ENCODE results near the gene ADGRG3. TPM values are rescaled to one million over a fixed set of nuclear protein-coding genes. Genes with fewer than 3 reads are reported as not detected.

ADGRG3 gene
- total RNA-seq, 3 donors from 2014 or later (not counting 1 experiment from before 2014, with no cell fraction given): 16.6 to 57.3 (median 20.7) TPM

GRCh38 chr16:57648581-57649442, 19.3 kb upstream of the ADGRG3 start:
- ATAC-seq (peak; percentile 60 to 87 (median 66)), DNase-seq (peak; percentile 90 to 93)
- Histone ChIP-seq H3K4me3 (ENCODE audit: low read length) (peak overlapping the region; percentile 54), H3K27ac (ENCODE audit: low read length) (peak overlapping the region; percentile 84), H3K4me1 (ENCODE audit: control insufficient read depth, insufficient read depth, low read length) (peaks cover 98% of the 10 kb centered on the region), H3K9me3 (ENCODE audit: control insufficient read depth, insufficient read depth, low read length) (no peaks in the 10 kb centered on the region), H3K36me3 (ENCODE audit: control insufficient read depth, insufficient read depth, low read length) (peaks cover 38% of the 10 kb centered on the region), H3K27me3 (ENCODE audit: control insufficient read depth, insufficient read depth, low read length) (no peaks in the 10 kb centered on the region)
- Mint-ChIP-seq H3K27ac (peak overlapping the region; percentile 91 to 96), H3K27me3 (ENCODE audit: low read depth in 2 of 2) (no peaks in the 10 kb centered on the region), H3K4me3 (peak overlapping the region; percentile 93), H3K4me1 (peaks cover 65 to 66% of the 10 kb centered on the region in 2 donors), H3K36me3 (peaks cover 11% of the 10 kb centered on the region), H3K9me3 (no peaks in the 10 kb centered on the region)
- intact Hi-C loops (cut with micrococcal nuclease): loop anchor here (1.0 to 5.0 kb wide), 7 partner anchors 18 to 117 kb away; partner anchors contain the start of gene KATNB1
- TF ChIP-seq, protein P1, sequence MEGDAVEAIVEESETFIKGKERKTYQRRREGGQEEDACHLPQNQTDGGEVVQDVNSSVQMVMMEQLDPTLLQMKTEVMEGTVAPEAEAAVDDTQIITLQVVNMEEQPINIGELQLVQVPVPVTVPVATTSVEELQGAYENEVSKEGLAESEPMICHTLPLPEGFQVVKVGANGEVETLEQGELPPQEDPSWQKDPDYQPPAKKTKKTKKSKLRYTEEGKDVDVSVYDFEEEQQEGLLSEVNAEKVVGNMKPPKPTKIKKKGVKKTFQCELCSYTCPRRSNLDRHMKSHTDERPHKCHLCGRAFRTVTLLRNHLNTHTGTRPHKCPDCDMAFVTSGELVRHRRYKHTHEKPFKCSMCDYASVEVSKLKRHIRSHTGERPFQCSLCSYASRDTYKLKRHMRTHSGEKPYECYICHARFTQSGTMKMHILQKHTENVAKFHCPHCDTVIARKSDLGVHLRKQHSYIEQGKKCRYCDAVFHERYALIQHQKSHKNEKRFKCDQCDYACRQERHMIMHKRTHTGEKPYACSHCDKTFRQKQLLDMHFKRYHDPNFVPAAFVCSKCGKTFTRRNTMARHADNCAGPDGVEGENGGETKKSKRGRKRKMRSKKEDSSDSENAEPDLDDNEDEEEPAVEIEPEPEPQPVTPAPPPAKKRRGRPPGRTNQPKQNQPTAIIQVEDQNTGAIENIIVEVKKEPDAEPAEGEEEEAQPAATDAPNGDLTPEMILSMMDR (IDR thresholded peaks at IDR 0.05): peak; percentile 100
- WGBS (ENCODE audit: insufficient coverage): 27% methylated on average over 18 of the region's 18 CpGs

DNA sequence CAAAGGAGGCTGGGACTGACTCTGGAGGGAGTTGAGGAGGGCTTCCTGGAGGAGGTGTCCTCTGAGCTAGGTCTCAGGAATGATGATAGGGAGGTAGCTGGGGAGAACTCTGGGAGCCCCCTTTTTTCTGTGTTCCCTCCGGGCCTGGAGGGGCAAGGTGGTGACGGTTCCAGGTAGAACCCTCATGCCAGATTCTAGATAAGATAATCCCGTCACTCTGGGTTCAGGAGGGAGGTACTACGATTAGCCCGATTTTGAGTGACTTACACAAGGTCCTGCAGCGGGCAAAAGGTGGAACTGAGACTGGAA, 18.7 kb upstream of the ADGRG3 start:
- Mint-ChIP-seq H3K27me3 (ENCODE audit: low read depth in 2 of 2) (no peaks in the 10 kb centered on the region), H3K9me3 (no peaks in the 10 kb centered on the region), H3K27ac (peak overlapping the region; percentile 91 to 96), H3K36me3 (peaks cover 11% of the 10 kb centered on the region), H3K4me1 (peaks cover 68 to 70% of the 10 kb centered on the region in 2 donors), H3K4me3 (peak overlapping the region; percentile 93)
- peaks cover 44% of the 10 kb centered on the region for H3K36me3 ChIP-seq (ENCODE audit: control insufficient read depth, insufficient read depth, low read length)
- ATAC-seq: no peak
- H3K4me1 ChIP-seq (ENCODE audit: control insufficient read depth, insufficient read depth, low read length): peaks cover 98% of the 10 kb centered on the region
- DNase-seq: no peak
- H3K27ac ChIP-seq (ENCODE audit: low read length): peak overlapping the region; percentile 20
- TF ChIP-seq, protein P1 (IDR thresholded peaks at IDR 0.05): no peak
- intact Hi-C loops (cut with micrococcal nuclease): loop anchor here (1.0 to 5.0 kb wide), 7 partner anchors 17 to 117 kb away; partner anchors contain the start of gene KATNB1
- H3K9me3 ChIP-seq (ENCODE audit: control insufficient read depth, insufficient read depth, low read length): no peaks in the 10 kb centered on the region
- peak overlapping the region; percentile 26 for H3K4me3 ChIP-seq (ENCODE audit: low read length)
- no peaks in the 10 kb centered on the region for H3K27me3 ChIP-seq (ENCODE audit: control insufficient read depth, insufficient read depth, low read length)
- 72% methylated on average over 6 of the region's 6 CpGs for whole genome bisulfite sequencing (ENCODE audit: insufficient coverage)

DNA sequence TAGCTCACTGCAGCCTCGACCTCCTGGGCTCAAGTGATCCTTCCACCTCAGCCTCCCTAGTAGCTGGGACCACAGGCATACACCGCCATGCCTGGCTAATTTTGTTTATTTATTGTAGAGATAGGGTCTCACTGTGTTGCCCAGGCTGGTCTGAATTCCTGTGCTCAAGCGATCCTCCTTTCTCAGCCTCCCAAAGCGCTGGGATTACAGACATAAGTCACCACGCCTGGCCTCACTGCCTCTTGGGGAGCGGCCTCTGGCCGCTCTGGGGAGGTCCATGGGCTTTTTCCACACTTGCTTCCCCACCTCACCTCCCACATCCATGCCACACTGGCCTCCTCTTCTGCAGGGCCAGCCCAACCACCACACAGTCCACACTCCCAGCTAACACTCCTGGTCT, 18.3 kb upstream of the ADGRG3 start:
- Histone ChIP-seq H3K4me1 (ENCODE audit: control insufficient read depth, insufficient read depth, low read length) (peaks cover 98% of the 10 kb centered on the region), H3K4me3 (ENCODE audit: low read length) (no peak overlapping the region), H3K36me3 (ENCODE audit: control insufficient read depth, insufficient read depth, low read length) (peaks cover 45% of the 10 kb centered on the region), H3K27me3 (ENCODE audit: control insufficient read depth, insufficient read depth, low read length) (no peaks in the 10 kb centered on the region), H3K9me3 (ENCODE audit: control insufficient read depth, insufficient read depth, low read length) (no peaks in the 10 kb centered on the region), H3K27ac (ENCODE audit: low read length) (no peak overlapping the region)
- Mint-ChIP-seq H3K36me3 (peaks cover 11% of the 10 kb centered on the region), H3K27ac (peak overlapping the region; percentile 91 to 96), H3K4me1 (peaks cover 68 to 72% of the 10 kb centered on the region in 2 donors), H3K27me3 (ENCODE audit: low read depth in 2 of 2) (no peaks in the 10 kb centered on the region), H3K4me3 (peak overlapping the region; percentile 79), H3K9me3 (no peaks in the 10 kb centered on the region)
- ATAC-seq: no peak
- DNase-seq: no peak
- intact Hi-C loops (cut with micrococcal nuclease): loop anchor here (1.0 to 5.0 kb wide), 7 partner anchors 17 to 118 kb away; partner anchors contain the start of gene KATNB1
- 81% methylated on average over 7 of the region's 7 CpGs for WGBS (ENCODE audit: insufficient coverage)
- TF ChIP-seq, protein P1 (IDR thresholded peaks at IDR 0.05): no peak

Data from natural killer cell (primary cell).